ENCODE measurements around the gene MAML3.

The MAML3 gene

GRCh38 chr4:140037353-140038030, 116.5 kb downstream of the MAML3 start:
- no peak for DNase-seq

- DNase-seq: no peak
Observed at GRCh38 chr4:140031706-140032105, 122.3 kb downstream of the MAML3 start.

- DNase-seq: no peak
Observed at GRCh38 chr4:140031061-140031460, 122.9 kb downstream of the MAML3 start.

- no peak for DNase-seq
Observed at GRCh38 chr4:140028676-140029517, 125.1 kb downstream of the MAML3 start.

- no peak for DNase-seq
Observed at GRCh38 chr4:140028101-140028500, 125.9 kb downstream of the MAML3 start.

GRCh38 chr4:140027101-140027500, 126.9 kb downstream of the MAML3 start:
- DNase-seq: no peak

- DNase-seq: no peak
Observed at GRCh38 chr4:140025470-140025869, 128.5 kb downstream of the MAML3 start.

GRCh38 chr4:140020457-140021361, 133.3 kb downstream of the MAML3 start:
- DNase-seq: no peak

GRCh38 chr4:140019619-140020347, 134.2 kb downstream of the MAML3 start:
- no peak for DNase-seq

- no peak for DNase-seq
Observed at GRCh38 chr4:140018931-140019618, 134.9 kb downstream of the MAML3 start.

GRCh38 chr4:140014284-140014683, 139.7 kb downstream of the MAML3 start:
- no peak for DNase-seq

- peak; percentile 40 to 62 for DNase-seq
Observed at GRCh38 chr4:140012688-140013486, 141.1 kb downstream of the MAML3 start.

- DNase-seq: no peak
Observed at GRCh38 chr4:140005699-140006098, 148.3 kb downstream of the MAML3 start.

GRCh38 chr4:140004922-140005627, 148.9 kb downstream of the MAML3 start:
- no peak for DNase-seq

GRCh38 chr4:140004549-140004895, 149.5 kb downstream of the MAML3 start:
- no peak for DNase-seq

GRCh38 chr4:140003876-140004548, 150.0 kb downstream of the MAML3 start:
- DNase-seq: no peak

- DNase-seq: no peak
Observed at GRCh38 chr4:140000232-140000631, 153.8 kb downstream of the MAML3 start.

- peak; percentile 56 to 68 for DNase-seq
Observed at GRCh38 chr4:139988863-139989765, 164.9 kb downstream of the MAML3 start.

GRCh38 chr4:139987502-139987850, 166.5 kb downstream of the MAML3 start:
- no peak for DNase-seq

All from activated CD4-positive, alpha-beta T cell treated with anti-CD3 and anti-CD28 coated beads, Interleukin-2, amount 50 U/mL, for 48 hours (primary cell).